Activated T-cell treated with anti-CD3 and anti-CD28 coated beads, Interleukin-2, amount 50 U/mL, for 72 hours (primary cell): ENCODE measurements around the gene RHOV. TPM values are rescaled to one million over a fixed set of nuclear protein-coding genes. Genes with fewer than 3 reads are reported as not detected.
"Not testable (repeated sequence)": the region's sequence is repeated elsewhere in the genome, so short reads cannot be mapped to it uniquely, and the experiment has no call there.

Experiments
- ATAC-seq, 2 donors: fragments of 150-1000 bp; cut with Tn5 transposase; replicated peaks in 1 of 2; 2 replicates each; pipeline ENCODE4 v1.10.0; 2021; ENCODE audit warnings: moderate library complexity in 2 of 2, mild to moderate bottlenecking in 1 of 2
- DNase-seq, 2 donors: peaks; one replicate each; pipeline ENCODE4 v3.0.0; 2021 to 2022; ENCODE audit warnings: mixed read lengths in 1 of 2
- H3K27ac Mint-ChIP-seq: one replicate; pipeline ENCODE4 v1.8.0; 2022; ENCODE audit warnings: mild to moderate bottlenecking, moderate library complexity, mixed read lengths
- H3K27me3 Mint-ChIP-seq: one replicate; pipeline ENCODE4 v1.8.0; 2022; ENCODE audit warnings: low read depth, mixed read lengths
- H3K36me3 Mint-ChIP-seq, 2 donors: one replicate each; pipeline ENCODE4 v1.8.0; 2022; ENCODE audit warnings: mixed read lengths in 2 of 2, mild to moderate bottlenecking in 1 of 2; ENCODE audit not compliant: insufficient read depth in 2 of 2
- H3K4me1 Mint-ChIP-seq: one replicate; pipeline ENCODE4 v1.8.0; 2022; ENCODE audit warnings: low read depth, mixed read lengths
- H3K4me3 Mint-ChIP-seq, 2 donors: one replicate each; pipeline ENCODE4 v1.8.0; 2022; ENCODE audit warnings: mild to moderate bottlenecking in 2 of 2, mixed read lengths in 2 of 2, moderate library complexity in 2 of 2
- H3K9me3 Mint-ChIP-seq, 2 donors: one replicate each; pipeline ENCODE4 v1.8.0; 2022; ENCODE audit warnings: mixed read lengths in 2 of 2
- total RNA-seq, 2 donors: library from RNA; stranded (reverse); gene quantifications; one replicate each; pipeline ENCODE4 v1.2.3, GENCODE V29; 2022

RHOV gene
- total RNA-seq, 2 donors from 2014 or later: 0.14 to 0.23 TPM

DNA sequence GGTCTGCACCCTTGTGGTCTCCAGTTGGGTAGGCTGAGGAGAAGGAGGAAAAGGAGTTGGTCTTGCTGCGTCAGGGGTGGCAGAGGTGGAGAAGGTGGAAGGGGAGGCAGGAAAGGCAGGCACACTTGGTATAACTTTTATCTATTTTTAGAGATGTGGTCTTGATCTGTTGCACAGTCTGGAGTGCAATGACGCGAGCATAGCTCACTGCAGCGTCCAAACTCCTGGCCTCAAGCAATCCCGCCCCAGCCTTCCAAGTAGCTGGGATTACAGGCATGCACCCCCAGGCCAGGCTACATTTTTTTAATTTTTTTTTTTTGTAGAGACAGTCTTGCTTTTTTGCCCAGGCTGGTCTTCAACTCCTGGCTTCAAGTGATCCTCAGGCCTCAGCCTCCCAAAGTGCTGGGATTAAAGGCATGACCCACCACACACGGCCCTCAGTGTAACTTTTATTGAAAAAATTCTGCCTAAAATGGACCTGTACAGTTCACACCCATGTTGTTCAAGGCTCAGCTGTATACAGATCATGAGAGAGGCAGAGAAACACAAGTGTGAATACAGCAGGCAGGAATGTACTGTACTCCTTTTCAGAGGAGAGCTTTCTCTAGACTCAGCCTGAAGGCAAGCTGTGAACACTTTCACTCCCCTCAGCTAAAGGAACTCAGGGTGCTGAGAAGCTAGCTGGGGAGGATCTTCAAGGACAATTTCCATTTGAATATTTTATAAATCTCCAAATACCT is 2.1 kb upstream of the RHOV start:
- Mint-ChIP-seq H3K27ac (no peak overlapping the region), H3K27me3 (peaks cover 7% of the 10 kb centered on the region), H3K9me3 (no peaks in the 10 kb centered on the region), H3K4me1 (peaks cover 36% of the 10 kb centered on the region), H3K36me3 (no peaks in the 10 kb centered on the region), H3K4me3 (no peak overlapping the region)
- DNase-seq: no peak
- ATAC-seq: no peak

DNA sequence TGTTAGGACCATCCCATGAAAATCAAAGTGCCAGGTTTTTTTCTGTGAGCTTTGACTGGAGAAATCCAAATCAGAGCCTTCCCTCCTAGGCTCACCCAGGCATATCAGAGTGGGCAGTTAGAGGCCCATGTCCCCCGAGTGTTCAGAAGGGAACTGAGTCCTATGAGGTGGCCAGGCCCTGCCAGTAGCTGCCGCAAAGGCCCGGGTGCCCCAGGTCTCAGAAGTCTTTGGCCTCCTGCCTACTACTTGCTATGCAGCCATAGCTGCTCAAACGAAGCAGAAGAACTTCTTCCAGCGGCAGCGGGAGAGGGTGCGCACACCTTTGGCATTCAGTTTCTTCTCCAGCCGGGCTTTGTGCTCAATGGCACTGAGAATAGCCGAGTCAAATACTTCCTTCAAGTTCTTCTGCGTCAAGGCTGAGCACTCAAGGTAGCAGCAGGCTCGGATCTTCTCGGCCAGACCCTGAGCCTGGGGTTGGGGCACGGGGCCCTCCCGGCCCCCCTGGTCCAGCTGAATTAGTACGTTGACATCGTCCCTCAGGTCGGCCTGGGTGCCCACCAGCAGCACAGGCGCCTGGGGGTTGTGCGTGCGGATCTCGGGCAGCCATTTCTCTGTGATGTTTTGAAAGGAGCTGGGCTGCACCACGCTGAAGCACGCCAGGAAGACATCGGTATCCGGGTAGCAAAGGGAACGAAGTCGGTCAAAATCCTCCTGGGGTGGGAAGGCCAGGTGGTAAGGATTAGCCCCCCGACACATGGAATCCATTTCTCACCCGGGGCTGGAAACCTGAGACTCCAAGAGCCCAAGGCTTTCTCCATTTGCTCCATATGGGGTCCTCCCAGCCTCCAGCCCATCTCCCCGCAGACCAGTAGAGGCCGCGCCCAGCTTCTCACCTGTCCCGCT is 992 bp downstream of the RHOV start:
- Mint-ChIP-seq H3K4me1 (peaks cover 21% of the 10 kb centered on the region), H3K4me3 (peak overlapping the region; percentile 79 to 83), H3K36me3 (no peaks in the 10 kb centered on the region), H3K27me3 (peaks cover 7% of the 10 kb centered on the region), H3K27ac (no peak overlapping the region), H3K9me3 (no peaks in the 10 kb centered on the region)
- ATAC-seq: no peak
- DNase-seq: no peak

DNA sequence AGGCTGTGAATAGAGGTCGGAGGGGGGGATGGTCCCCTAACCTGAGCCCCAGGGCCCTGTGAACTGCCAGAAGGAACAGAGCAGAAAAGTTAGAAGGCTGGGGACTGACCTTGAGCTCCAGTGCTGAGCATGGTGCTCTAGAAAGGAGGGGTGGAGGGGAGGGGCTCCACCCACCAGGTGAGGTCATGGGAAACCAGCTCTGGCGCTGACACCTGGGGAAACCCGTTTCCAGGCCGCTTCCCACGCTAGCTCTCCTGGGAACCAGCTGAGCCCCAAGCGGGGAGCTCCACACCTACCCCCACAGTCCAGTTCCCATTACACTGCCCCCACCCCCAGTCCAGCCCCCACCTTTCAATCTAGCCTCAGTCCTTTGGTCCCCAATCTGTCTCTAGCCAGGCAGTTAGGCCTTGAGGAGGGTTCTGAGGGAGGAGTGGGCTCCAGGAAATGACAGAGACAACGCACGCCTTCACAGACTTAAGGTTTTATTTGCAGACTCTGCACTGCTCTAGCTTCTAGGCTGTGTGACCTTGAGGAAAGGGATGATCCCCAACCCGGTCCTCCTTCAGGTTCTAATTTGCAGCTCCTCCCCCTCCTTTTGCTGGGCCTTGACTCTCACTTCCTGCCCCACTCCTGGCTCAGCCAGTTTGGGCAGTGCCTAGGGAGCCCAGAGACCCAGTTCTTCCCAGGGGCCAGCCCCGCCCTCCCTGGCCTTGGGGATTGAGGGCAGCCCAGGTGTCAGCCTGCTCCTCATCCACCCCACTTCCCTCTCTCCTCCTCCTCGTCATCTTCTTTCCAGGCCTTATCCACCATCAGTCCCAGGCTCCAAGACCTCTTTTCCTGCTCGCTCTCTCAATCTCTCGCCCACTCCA is 2.1 kb downstream of the RHOV start:
- no peaks in the 10 kb centered on the region for H3K36me3 Mint-ChIP-seq
- H3K27me3 Mint-ChIP-seq: peaks cover 7% of the 10 kb centered on the region
- H3K9me3 Mint-ChIP-seq: no peaks in the 10 kb centered on the region
- H3K4me1 Mint-ChIP-seq: peaks cover 21% of the 10 kb centered on the region
- DNase-seq (peak in 1 of 2 donors; percentile 21), ATAC-seq (peak in 1 of 2 donors; percentile 13)
- no peak overlapping the region for H3K27ac Mint-ChIP-seq
- H3K4me3 Mint-ChIP-seq: peak overlapping the region; percentile 27 to 47

DNA sequence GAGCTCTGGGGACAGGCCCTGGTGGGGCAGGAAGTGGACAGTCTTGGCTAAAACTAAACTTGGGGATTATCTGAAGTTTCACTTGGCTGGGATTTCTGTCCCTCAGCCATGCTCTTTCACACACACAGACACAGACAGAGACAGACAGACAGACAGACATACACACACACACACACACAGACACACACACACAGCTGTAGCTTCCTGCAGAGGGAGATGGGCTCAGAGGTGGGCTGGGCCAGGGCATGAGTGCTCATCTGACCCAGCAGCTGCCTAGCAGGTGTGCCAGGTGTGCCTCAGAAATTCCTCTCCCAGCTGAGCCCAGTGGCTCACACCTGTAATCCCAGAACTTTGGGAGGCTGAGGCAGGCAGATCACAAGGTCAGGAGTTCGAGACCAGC is 3.3 kb downstream of the RHOV start:
- no peaks in the 10 kb centered on the region for H3K9me3 Mint-ChIP-seq
- no peak for ATAC-seq
- H3K36me3 Mint-ChIP-seq: no peaks in the 10 kb centered on the region
- no peak overlapping the region for H3K4me3 Mint-ChIP-seq
- H3K4me1 Mint-ChIP-seq: peaks cover 21% of the 10 kb centered on the region
- peaks cover 7% of the 10 kb centered on the region for H3K27me3 Mint-ChIP-seq
- no peak overlapping the region for H3K27ac Mint-ChIP-seq
- DNase-seq: no peak

DNA sequence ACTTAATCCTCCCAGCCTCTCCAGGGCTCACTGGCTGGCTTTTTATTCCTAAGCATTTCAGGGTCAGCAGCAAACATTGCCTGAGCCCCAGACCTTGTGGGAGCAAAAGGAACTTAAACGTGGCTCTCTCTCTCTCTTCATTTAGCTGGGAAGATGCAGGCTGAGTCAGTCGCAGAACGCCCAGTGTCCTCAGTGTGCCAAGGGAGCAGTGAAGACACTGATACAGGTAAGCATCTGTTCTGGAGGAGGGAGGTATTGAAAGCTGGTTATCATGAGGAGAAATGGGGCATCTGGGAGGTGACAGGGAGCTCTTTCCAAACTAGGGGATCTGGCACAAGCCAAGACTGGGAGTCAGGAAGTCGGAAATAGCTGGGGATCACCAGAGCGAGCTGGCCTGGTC is 4.3 kb downstream of the RHOV start:
- Mint-ChIP-seq H3K4me3 (no peak overlapping the region), H3K27me3 (peaks cover 7% of the 10 kb centered on the region), H3K9me3 (no peaks in the 10 kb centered on the region), H3K27ac (no peak overlapping the region), H3K4me1 (peaks cover 21% of the 10 kb centered on the region), H3K36me3 (no peaks in the 10 kb centered on the region)
- ATAC-seq (no peak), DNase-seq (no peak)

DNA sequence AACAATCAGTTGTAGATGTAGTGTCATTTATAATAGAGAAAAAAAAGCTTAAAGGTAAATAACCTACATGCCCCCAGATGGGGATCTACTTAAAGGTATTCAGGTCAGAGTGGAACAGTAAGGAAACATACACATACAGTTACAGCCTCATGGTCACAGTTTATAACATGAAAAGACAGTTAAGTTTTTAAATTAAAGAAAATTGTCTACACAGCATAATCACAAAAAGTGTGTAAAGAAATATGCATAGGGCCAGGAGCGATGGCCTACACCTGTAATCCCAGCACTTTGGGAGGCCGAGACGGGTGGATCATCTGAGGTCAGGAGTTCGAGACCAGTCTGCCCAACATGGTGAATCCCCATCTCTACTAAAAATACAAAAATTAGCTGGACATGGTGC is 6.8 kb downstream of the RHOV start:
- Mint-ChIP-seq H3K4me1 (peaks cover 4% of the 10 kb centered on the region), H3K9me3 (no peaks in the 10 kb centered on the region), H3K36me3 (no peaks in the 10 kb centered on the region), H3K4me3 (no peak overlapping the region), H3K27ac (no peak overlapping the region), H3K27me3 (no peaks in the 10 kb centered on the region)
- DNase-seq: no peak
- ATAC-seq: no peak

DNA sequence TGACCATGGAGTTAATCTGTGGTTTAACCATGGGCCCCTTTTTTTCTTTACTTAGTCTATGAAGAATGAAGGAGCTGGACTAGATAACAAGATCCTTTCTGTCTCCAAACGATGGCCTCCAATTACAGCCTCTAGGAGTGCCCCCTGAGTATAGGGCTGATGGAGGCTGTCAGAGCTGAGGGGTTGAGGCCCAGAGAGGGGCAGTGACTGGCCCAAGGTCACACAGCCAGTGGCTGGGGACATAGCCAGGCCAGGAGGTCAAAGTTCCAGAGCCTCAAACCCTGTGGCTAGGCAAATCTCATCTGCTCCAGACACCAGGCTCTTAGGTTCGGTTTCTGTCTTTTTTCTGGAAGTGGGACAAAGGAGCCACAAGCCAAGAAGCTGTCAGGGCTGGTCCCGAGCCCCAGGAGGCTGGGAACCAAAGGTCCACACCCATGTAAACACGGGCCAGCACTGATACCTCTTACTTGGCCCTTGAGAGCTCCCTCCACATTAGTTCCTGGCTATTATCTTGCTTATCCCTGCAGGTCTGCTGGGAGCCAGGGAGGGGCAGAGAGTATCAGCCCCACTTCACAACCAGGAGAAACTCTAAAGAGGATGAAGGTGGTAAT is 10.3 kb downstream of the RHOV start:
- Mint-ChIP-seq H3K27ac (no peak overlapping the region), H3K9me3 (no peaks in the 10 kb centered on the region), H3K4me3 (no peak overlapping the region), H3K36me3 (no peaks in the 10 kb centered on the region), H3K27me3 (no peaks in the 10 kb centered on the region), H3K4me1 (peaks cover 9% of the 10 kb centered on the region)
- no peak for ATAC-seq
- DNase-seq: no peak

DNA sequence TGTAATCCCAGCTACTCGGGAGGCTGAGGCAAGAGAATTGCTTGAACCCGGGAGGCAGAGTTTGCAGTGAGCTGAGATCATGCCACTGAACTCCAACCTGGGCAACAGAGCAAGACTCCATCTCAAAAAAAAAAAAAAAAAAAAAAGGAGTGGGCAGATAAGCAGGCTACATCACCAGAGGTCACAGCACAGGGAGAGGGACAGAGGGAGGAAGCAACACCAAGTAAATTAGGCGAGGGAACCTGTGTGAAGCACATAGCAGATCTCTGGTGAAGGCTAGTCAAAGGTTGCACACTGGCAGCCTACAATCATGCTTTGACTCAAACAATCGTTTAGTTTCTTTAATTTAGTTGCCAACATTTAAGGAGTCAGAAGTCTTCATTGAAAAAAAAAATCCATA is 12.9 kb downstream of the RHOV start:
- H3K27ac Mint-ChIP-seq, DNase-seq, H3K36me3 Mint-ChIP-seq, H3K27me3 Mint-ChIP-seq, ATAC-seq, H3K9me3 Mint-ChIP-seq, H3K4me3 Mint-ChIP-seq: not testable (repeated sequence)
- peaks cover 23% of the 10 kb centered on the region for H3K4me1 Mint-ChIP-seq

DNA sequence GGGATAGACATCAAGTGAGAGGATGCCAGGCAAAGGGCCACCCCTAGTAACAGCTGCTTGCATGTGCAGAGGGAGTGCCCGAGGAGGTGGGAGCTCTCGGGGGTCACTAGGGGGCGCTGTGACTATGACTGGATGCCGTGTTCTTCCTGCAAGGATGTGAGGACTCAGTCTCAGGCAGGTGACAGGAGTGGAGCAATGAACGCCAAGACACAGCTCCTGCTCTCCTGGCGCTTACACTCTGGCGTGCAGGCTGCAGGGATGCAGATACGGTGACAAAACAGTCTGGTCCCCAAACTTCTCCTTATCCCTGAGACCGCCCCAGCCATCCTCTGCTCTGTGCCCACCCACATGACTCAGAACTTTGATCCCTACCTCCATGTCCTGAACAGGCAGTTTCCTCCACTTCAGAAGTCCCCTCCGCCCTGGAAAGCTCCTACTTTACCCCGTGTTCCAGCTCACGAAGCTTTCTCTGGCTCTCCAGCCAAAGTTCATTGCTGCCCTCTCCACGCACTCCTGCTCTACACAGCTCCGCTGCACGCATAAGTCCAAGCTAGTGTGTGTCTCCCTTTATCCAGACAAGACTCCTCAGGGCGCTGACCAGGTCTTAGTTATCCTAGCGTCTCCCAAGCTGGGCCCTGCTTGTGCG is 14.7 kb downstream of the RHOV start:
- Mint-ChIP-seq H3K36me3 (no peaks in the 10 kb centered on the region), H3K27me3 (no peaks in the 10 kb centered on the region), H3K4me3 (no peak overlapping the region), H3K27ac (no peak overlapping the region), H3K9me3 (no peaks in the 10 kb centered on the region), H3K4me1 (peaks cover 23% of the 10 kb centered on the region)
- DNase-seq (peak; percentile 88 to 89), ATAC-seq (peak; percentile 83 to 84)

DNA sequence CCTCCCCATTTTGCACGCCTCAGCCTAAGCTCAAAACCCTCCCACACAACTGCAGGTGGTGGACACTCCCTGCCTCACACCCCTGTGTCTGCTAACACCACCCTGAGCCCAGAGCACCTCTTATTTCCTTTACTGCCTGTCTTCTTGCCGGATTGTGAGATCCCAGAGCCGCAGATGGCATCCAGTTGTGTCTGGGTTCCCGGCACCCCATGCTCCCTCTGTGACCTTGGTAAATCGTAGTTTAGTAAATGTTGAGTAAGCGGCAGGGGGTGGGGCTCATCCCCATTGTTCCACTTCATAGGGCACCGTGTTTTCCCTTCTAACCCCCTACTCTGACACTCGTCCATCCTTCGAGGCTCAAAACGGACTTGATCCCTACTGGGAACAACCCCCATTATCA is 15.3 kb downstream of the RHOV start:
- Mint-ChIP-seq H3K9me3 (no peaks in the 10 kb centered on the region), H3K27ac (no peak overlapping the region), H3K4me1 (peaks cover 23% of the 10 kb centered on the region), H3K36me3 (no peaks in the 10 kb centered on the region), H3K4me3 (no peak overlapping the region), H3K27me3 (no peaks in the 10 kb centered on the region)
- ATAC-seq: no peak
- no peak for DNase-seq

DNA sequence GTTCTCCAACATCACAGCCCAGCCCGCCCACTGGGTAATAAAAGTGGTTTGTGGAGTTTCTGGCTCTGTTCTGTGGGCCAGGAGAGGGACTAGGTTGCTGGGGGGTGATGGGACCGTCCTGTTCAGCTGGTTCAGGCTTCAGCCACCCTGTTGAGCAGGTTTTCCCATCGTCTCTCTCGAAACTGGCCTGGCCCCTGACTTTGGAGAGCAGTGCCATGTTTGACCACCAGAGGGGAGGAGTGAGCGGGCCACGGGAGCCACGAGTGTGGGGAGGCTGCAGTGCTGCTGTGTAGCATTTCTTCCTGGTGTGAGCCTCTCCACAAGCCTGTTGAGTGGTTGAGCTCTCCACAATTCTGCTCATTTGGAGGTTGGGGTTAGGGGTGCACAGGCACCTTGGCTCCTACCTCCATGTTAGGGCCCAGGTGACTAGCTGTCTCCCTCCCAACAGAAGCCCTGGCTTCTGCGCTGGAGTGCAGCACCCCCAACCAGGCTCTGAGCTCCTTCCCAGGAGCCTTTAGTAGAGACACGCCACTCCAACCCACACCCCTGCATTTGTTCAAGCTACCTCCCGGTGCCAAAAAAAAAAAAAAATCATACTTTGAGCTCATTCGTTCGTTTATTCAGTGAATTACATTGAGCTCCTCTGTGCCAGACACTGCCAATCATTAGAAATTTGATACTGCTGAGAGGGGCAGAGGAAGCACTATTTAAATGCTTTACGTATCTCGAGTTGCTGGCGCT is 16.3 kb downstream of the RHOV start:
- Mint-ChIP-seq H3K4me3 (no peak overlapping the region), H3K27ac (no peak overlapping the region), H3K4me1 (peaks cover 23% of the 10 kb centered on the region), H3K9me3 (no peaks in the 10 kb centered on the region), H3K36me3 (no peaks in the 10 kb centered on the region), H3K27me3 (no peaks in the 10 kb centered on the region)
- ATAC-seq: peak; percentile 86 to 88
- peak; percentile 81 to 88 for DNase-seq

DNA sequence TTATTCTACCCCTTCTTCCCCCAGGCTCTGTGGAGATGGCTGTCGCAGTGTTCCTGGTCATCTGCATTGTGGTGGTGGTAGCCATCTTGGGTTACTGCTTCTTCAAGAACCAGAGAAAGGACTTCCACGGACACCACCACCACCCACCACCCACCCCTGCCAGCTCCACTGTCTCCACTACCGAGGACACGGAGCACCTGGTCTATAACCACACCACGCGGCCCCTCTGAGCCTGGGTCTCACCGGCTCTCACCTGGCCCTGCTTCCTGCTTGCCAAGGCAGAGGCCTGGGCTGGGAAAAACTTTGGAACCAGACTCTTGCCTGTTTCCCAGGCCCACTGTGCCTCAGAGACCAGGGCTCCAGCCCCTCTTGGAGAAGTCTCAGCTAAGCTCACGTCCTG is 17.3 kb downstream of the RHOV start:
- ATAC-seq: no peak
- no peaks in the 10 kb centered on the region for H3K36me3 Mint-ChIP-seq
- H3K4me1 Mint-ChIP-seq: peaks cover 23% of the 10 kb centered on the region

More for the DNA sequence above, 17.3 kb downstream of the RHOV start:
- Mint-ChIP-seq H3K27ac (no peak overlapping the region), H3K9me3 (no peaks in the 10 kb centered on the region), H3K4me3 (no peak overlapping the region), H3K27me3 (no peaks in the 10 kb centered on the region)
- DNase-seq: no peak
